Neural progenitor cell (in vitro differentiated cells): ENCODE measurements around the gene AMACR. TPM values are rescaled to one million over a fixed set of nuclear protein-coding genes. Genes with fewer than 3 reads are reported as not detected.

Experiments used
- DNase-seq: peaks from one replicate; pipeline ENCODE4 v3.0.0-alpha.2; 2016; ENCODE audit warnings: low spot score
- H2AFZ ChIP-seq: fragments of 200-600 bp; sonication (generic); replicated peaks from 2 replicates; pipeline ENCODE4 v1.6.1; 2016; ENCODE audit warnings: antibody characterized with exemption
- H3F3A ChIP-seq: fragments of 200-600 bp; sonication (generic); 2 replicates; pipeline ENCODE4 v1.6.1; 2016; ENCODE audit warnings: antibody characterized with exemption, low read depth
- H3K27ac ChIP-seq: fragments of 200-600 bp; sonication (generic); 2 replicates; pipeline ENCODE4 v1.5.1; 2016; ENCODE audit warnings: mild to moderate bottlenecking
- H3K27me3 ChIP-seq: fragments of 200-600 bp; sonication (generic); 2 replicates; pipeline ENCODE4 v1.6.1; 2016; ENCODE audit warnings: mild to moderate bottlenecking, moderate library complexity
- H3K36me3 ChIP-seq: fragments of 200-600 bp; sonication (generic); 2 replicates; pipeline ENCODE4 v1.5.1; 2016
- H3K4me1 ChIP-seq: fragments of 200-600 bp; sonication (generic); 2 replicates; pipeline ENCODE4 v1.6.1; 2016; ENCODE audit warnings: mixed run types
- H3K4me2 ChIP-seq: fragments of 200-600 bp; sonication (generic); 2 replicates; pipeline ENCODE4 v1.6.1; 2016
- H3K4me3 ChIP-seq: fragments of 200-600 bp; sonication (generic); 2 replicates; pipeline ENCODE4 v1.5.1; 2016
- H3K79me2 ChIP-seq: fragments of 200-600 bp; sonication (generic); 2 replicates; pipeline ENCODE4 v1.6.1; 2016; ENCODE audit warnings: low read depth
- H3K9ac ChIP-seq: fragments of 200-600 bp; sonication (generic); 2 replicates; pipeline ENCODE4 v1.6.1; 2016
- H3K9me3 ChIP-seq: fragments of 200-600 bp; sonication (generic); 2 replicates; pipeline ENCODE4 v1.5.1; 2016; ENCODE audit warnings: low read depth
- H4K20me1 ChIP-seq: fragments of 200-600 bp; sonication (generic); 2 replicates; pipeline ENCODE4 v1.6.1; 2016; ENCODE audit warnings: low read depth
- H3K27ac Mint-ChIP-seq: 3 replicates; pipeline ENCODE4 v1.8.0; 2021; ENCODE audit warnings: mixed read lengths
- H3K27me3 Mint-ChIP-seq: 2 replicates; pipeline ENCODE4 v1.8.0; 2022; ENCODE audit warnings: low read depth, mild to moderate bottlenecking, inconsistent platforms, moderate library complexity, mixed read lengths; ENCODE audit not compliant: insufficient read depth
- H3K36me3 Mint-ChIP-seq: 3 replicates; pipeline ENCODE4 v1.8.0; 2021; ENCODE audit warnings: mixed read lengths
- H3K4me1 Mint-ChIP-seq: 3 replicates; pipeline ENCODE4 v1.8.0; 2021; ENCODE audit warnings: mixed read lengths
- H3K4me3 Mint-ChIP-seq: 3 replicates; pipeline ENCODE4 v1.8.0; 2021; ENCODE audit warnings: mild to moderate bottlenecking, moderate library complexity, mixed read lengths
- H3K9me3 Mint-ChIP-seq: 3 replicates; pipeline ENCODE4 v1.8.0; 2020; ENCODE audit warnings: mixed read lengths
- EZH2 ChIP-seq: fragments of 200-600 bp; sonication (generic); IDR thresholded peaks from 2 replicates; pipeline ENCODE4 v1.6.1; 2017; ENCODE audit warnings: antibody characterized with exemption, mild to moderate bottlenecking, moderate library complexity
- EZH2phosphoT487 ChIP-seq: fragments of 200-600 bp; sonication (generic); IDR thresholded peaks from 2 replicates; pipeline ENCODE4 v1.6.1; 2017; ENCODE audit warnings: antibody characterized with exemption
- total RNA-seq: library from RNA; depleted of rRNA; stranded (reverse); fragments of >200 nt; gene quantifications from 2 replicates; pipeline ENCODE4 v1.2.3, GENCODE V29; 2015; ENCODE audit warnings: low replicate concordance
- TF ChIP-seq, protein P1 (sequence below): fragments of 200-600 bp; sonication (generic); IDR thresholded peaks from 2 replicates; pipeline ENCODE4 v1.5.1; 2017; ENCODE audit warnings: antibody characterized with exemption, mild to moderate bottlenecking

The AMACR gene
- total RNA-seq, 1 donor from 2014 or later: 14.9 TPM

- H3K27ac ChIP-seq: no peak overlapping the region
- peaks cover 5% of the 10 kb centered on the region for H3K4me1 ChIP-seq
- Mint-ChIP-seq H3K27ac (no peak overlapping the region), H3K4me1 (peaks cover 4% of the 10 kb centered on the region), H3K27me3 (no peaks in the 10 kb centered on the region), H3K4me3 (no peak overlapping the region), H3K9me3 (no peaks in the 10 kb centered on the region), H3K36me3 (peaks cover 9% of the 10 kb centered on the region)
- DNase-seq: no peak
- no peaks in the 10 kb centered on the region for H3K27me3 ChIP-seq
- H2AFZ ChIP-seq: no peak overlapping the region
- no peaks in the 10 kb centered on the region for H3K9me3 ChIP-seq
- H3K36me3 ChIP-seq: no peaks in the 10 kb centered on the region
- H3F3A ChIP-seq: no peaks in the 10 kb centered on the region
- H3K4me2 ChIP-seq: no peak overlapping the region
- peaks cover 6% of the 10 kb centered on the region for H4K20me1 ChIP-seq
- H3K9ac ChIP-seq: no peak overlapping the region
- TF ChIP-seq, protein P1, sequence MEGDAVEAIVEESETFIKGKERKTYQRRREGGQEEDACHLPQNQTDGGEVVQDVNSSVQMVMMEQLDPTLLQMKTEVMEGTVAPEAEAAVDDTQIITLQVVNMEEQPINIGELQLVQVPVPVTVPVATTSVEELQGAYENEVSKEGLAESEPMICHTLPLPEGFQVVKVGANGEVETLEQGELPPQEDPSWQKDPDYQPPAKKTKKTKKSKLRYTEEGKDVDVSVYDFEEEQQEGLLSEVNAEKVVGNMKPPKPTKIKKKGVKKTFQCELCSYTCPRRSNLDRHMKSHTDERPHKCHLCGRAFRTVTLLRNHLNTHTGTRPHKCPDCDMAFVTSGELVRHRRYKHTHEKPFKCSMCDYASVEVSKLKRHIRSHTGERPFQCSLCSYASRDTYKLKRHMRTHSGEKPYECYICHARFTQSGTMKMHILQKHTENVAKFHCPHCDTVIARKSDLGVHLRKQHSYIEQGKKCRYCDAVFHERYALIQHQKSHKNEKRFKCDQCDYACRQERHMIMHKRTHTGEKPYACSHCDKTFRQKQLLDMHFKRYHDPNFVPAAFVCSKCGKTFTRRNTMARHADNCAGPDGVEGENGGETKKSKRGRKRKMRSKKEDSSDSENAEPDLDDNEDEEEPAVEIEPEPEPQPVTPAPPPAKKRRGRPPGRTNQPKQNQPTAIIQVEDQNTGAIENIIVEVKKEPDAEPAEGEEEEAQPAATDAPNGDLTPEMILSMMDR: no peak
- TF ChIP-seq EZH2 (no peak), EZH2phosphoT487 (no peak)
- no peaks in the 10 kb centered on the region for H3K79me2 ChIP-seq
- no peak overlapping the region for H3K4me3 ChIP-seq
Measured at GRCh38 chr5:33995865-33996264, 12.0 kb downstream of the AMACR start.

DNA sequence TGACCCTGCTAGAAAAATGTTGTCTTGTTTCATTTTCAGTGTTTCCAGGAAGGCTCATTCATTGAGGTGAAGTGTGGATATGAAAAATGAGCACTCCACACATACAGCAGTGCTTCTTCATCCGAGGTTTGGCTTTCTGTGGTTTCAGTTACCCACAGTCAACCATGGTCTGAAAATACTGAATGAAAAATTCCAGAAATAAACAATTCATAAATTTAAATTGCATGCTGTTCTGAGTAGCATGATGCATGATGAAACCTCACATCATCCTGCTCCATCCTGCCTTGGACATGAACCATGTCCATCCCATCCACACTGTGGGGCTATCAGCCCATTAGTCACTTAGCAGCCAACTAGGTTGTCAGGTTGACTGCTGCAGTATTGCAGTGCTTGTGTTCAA is 13.0 kb downstream of the AMACR start:
- Mint-ChIP-seq H3K27me3 (no peaks in the 10 kb centered on the region), H3K36me3 (peaks cover 9% of the 10 kb centered on the region), H3K9me3 (no peaks in the 10 kb centered on the region), H3K4me1 (peaks cover 3% of the 10 kb centered on the region), H3K27ac (no peak overlapping the region), H3K4me3 (no peak overlapping the region)
- H3K36me3 ChIP-seq: no peaks in the 10 kb centered on the region
- H2AFZ ChIP-seq: no peak overlapping the region
- no peaks in the 10 kb centered on the region for H3F3A ChIP-seq
- TF ChIP-seq, protein P1: no peak
- TF ChIP-seq EZH2phosphoT487: no peak
- no peak for TF ChIP-seq EZH2
- no peak for DNase-seq
- no peaks in the 10 kb centered on the region for H3K9me3 ChIP-seq
- no peak overlapping the region for H3K27ac ChIP-seq
- no peak overlapping the region for H3K4me3 ChIP-seq
- peaks cover 6% of the 10 kb centered on the region for H4K20me1 ChIP-seq
- H3K27me3 ChIP-seq: no peaks in the 10 kb centered on the region
- no peaks in the 10 kb centered on the region for H3K4me1 ChIP-seq
- no peaks in the 10 kb centered on the region for H3K79me2 ChIP-seq
- H3K4me2 ChIP-seq: no peak overlapping the region
- no peak overlapping the region for H3K9ac ChIP-seq

- Mint-ChIP-seq H3K27ac (no peak overlapping the region), H3K9me3 (no peaks in the 10 kb centered on the region)
- TF ChIP-seq EZH2 (no peak), EZH2phosphoT487 (no peak)
- TF ChIP-seq, protein P1: no peak
Measured at GRCh38 chr5:33992864-33993263, 15.0 kb downstream of the AMACR start.

DNA sequence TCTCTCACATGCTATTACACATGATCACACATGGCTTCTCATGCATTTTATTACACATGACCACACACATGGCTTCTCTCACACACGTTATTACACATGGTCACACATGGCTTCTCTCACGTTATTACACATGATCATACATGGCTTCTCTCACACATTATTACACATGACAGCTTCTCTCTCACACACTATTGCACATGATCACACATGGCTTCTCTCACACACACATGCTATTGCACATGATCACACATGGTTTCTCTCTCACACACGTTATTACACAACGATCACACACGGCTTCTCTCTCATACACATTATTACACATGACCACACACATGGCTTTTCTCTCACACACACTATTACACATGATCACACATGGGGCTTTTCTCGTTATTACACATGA is 22.4 kb downstream of the AMACR start:
- Mint-ChIP-seq H3K9me3 (no peaks in the 10 kb centered on the region), H3K27me3 (no peaks in the 10 kb centered on the region), H3K4me3 (no peak overlapping the region), H3K4me1 (no peaks in the 10 kb centered on the region), H3K36me3 (peaks cover 15% of the 10 kb centered on the region), H3K27ac (no peak overlapping the region)
- Histone ChIP-seq H3K4me3 (no peak overlapping the region), H3F3A (peaks cover 19% of the 10 kb centered on the region), H3K79me2 (no peaks in the 10 kb centered on the region), H3K27me3 (no peaks in the 10 kb centered on the region), H3K9ac (no peak overlapping the region), H2AFZ (no peak overlapping the region), H3K27ac (no peak overlapping the region), H3K4me1 (no peaks in the 10 kb centered on the region), H3K9me3 (no peaks in the 10 kb centered on the region), H3K4me2 (no peak overlapping the region), H4K20me1 (no peaks in the 10 kb centered on the region), H3K36me3 (no peaks in the 10 kb centered on the region)
- DNase-seq: no peak
- TF ChIP-seq EZH2 (no peak), EZH2phosphoT487 (no peak)
- TF ChIP-seq, protein P1: no peak

More at GRCh38 chr5:33992864-33993263, 15.0 kb downstream of the AMACR start:
- Histone ChIP-seq H3K4me3 (no peak overlapping the region), H3F3A (no peaks in the 10 kb centered on the region), H3K79me2 (no peaks in the 10 kb centered on the region), H3K9me3 (no peaks in the 10 kb centered on the region), H3K9ac (no peak overlapping the region), H3K4me2 (no peak overlapping the region), H3K4me1 (no peaks in the 10 kb centered on the region), H2AFZ (no peak overlapping the region), H3K27me3 (no peaks in the 10 kb centered on the region), H3K27ac (no peak overlapping the region), H3K36me3 (no peaks in the 10 kb centered on the region), H4K20me1 (peaks cover 6% of the 10 kb centered on the region)
- H3K4me1 Mint-ChIP-seq: peaks cover 3% of the 10 kb centered on the region
- H3K4me3 Mint-ChIP-seq: no peak overlapping the region
- H3K27me3 Mint-ChIP-seq: no peaks in the 10 kb centered on the region
- DNase-seq: no peak
- peaks cover 20% of the 10 kb centered on the region for H3K36me3 Mint-ChIP-seq
